Measurements from ENCODE around the gene RFC4.

Gene RFC4

GRCh38 chr3:186783058-186783730 is 23.1 kb downstream of the RFC4 start, which contains the start of gene EIF4A2:
EIF4A2 (plus strand) TSS chr3:186783577; CDS start chr3:186783611, 34 bp downstream.
- no peaks in the 10 kb centered on the region for H3K9me2 ChIP-seq (replicated peaks; ENCODE audit: insufficient read depth, low read length)
- H3K4me2 ChIP-seq (ENCODE audit: low read depth, low read length), result peak within 1 kb of the TSS; percentile 84
- peaks cover 58% of the 10 kb centered on the region for H3K79me2 ChIP-seq (ENCODE audit: low read length)
- peak within 1 kb of the TSS; percentile 89 for H2AFZ ChIP-seq (ENCODE audit: low read length)
- TF ChIP-seq, protein P1, sequence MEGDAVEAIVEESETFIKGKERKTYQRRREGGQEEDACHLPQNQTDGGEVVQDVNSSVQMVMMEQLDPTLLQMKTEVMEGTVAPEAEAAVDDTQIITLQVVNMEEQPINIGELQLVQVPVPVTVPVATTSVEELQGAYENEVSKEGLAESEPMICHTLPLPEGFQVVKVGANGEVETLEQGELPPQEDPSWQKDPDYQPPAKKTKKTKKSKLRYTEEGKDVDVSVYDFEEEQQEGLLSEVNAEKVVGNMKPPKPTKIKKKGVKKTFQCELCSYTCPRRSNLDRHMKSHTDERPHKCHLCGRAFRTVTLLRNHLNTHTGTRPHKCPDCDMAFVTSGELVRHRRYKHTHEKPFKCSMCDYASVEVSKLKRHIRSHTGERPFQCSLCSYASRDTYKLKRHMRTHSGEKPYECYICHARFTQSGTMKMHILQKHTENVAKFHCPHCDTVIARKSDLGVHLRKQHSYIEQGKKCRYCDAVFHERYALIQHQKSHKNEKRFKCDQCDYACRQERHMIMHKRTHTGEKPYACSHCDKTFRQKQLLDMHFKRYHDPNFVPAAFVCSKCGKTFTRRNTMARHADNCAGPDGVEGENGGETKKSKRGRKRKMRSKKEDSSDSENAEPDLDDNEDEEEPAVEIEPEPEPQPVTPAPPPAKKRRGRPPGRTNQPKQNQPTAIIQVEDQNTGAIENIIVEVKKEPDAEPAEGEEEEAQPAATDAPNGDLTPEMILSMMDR (IDR thresholded peaks at IDR 0.05; ENCODE audit: low read length), result no peak
- TF ChIP-seq EZH2phosphoT487 (IDR thresholded peaks at IDR 0.05; ENCODE audit: low read length) (no peak), EZH2 (optimal IDR thresholded peaks at IDR 0.05; ENCODE audit: low read depth, low read length) (no peak)
- DNase-seq, result peak; percentile 97
- peak within 1 kb of the TSS; percentile 98 for H3K4me3 ChIP-seq (ENCODE audit: low read length)
- H3K4me1 ChIP-seq (ENCODE audit: low read length), result peaks cover 23% of the 10 kb centered on the region
- H3K36me3 ChIP-seq (replicated peaks; ENCODE audit: insufficient read depth, low read length), result peaks cover 46% of the 10 kb centered on the region
- H3K9ac ChIP-seq (ENCODE audit: low read length), result peak within 1 kb of the TSS; percentile 96
- no peaks in the 10 kb centered on the region for H3K27me3 ChIP-seq (replicated peaks; ENCODE audit: insufficient read depth, low read length)
- peaks cover 60% of the 10 kb centered on the region for H3F3A ChIP-seq (ENCODE audit: insufficient read depth, low read length)
- peaks cover 43% of the 10 kb centered on the region for H4K20me1 ChIP-seq (ENCODE audit: insufficient read depth, low read length)
- H3K27ac ChIP-seq (ENCODE audit: low read length), result peak within 1 kb of the TSS; percentile 89
- no peaks in the 10 kb centered on the region for H3K9me3 ChIP-seq (replicated peaks; ENCODE audit: insufficient read depth, low read length)

DNA sequence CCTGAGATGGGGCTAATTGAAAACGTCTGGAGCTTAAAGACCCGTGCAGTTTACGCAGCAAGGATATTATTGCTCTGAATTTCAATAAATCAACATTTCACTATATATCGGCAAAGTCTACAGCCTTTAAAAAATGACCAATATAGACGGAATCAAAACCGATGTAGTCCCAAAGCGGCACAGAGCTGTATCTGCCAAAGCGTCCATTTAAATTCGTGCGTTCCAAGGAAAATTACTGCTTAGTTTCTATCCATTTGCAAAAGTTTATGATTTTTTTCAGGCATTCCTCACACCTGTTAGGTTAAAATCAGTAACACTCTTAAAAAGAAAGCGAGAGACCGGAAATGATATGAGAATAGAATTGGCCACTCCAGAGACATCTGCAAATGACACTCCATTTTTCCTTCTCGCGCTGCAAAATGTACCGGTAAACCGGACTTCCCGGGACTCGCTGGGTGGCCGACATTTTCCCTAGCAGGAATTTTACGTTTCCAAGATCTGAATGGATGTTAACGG is 23.7 kb downstream of the RFC4 start:
- H3K9me3 ChIP-seq (replicated peaks; ENCODE audit: insufficient read depth, low read length), result no peaks in the 10 kb centered on the region
- peak overlapping the region; percentile 89 for H2AFZ ChIP-seq (ENCODE audit: low read length)
- peak overlapping the region; percentile 96 for H3K9ac ChIP-seq (ENCODE audit: low read length)
- H3K4me2 ChIP-seq (ENCODE audit: low read depth, low read length), result peak overlapping the region; percentile 84
- H3K4me3 ChIP-seq (ENCODE audit: low read length), result peak overlapping the region; percentile 98
- H3K9me2 ChIP-seq (replicated peaks; ENCODE audit: insufficient read depth, low read length), result no peaks in the 10 kb centered on the region
- H3K36me3 ChIP-seq (replicated peaks; ENCODE audit: insufficient read depth, low read length), result peaks cover 40% of the 10 kb centered on the region
- H4K20me1 ChIP-seq (ENCODE audit: insufficient read depth, low read length), result peaks cover 37% of the 10 kb centered on the region
- peaks cover 19% of the 10 kb centered on the region for H3K4me1 ChIP-seq (ENCODE audit: low read length)
- H3K27me3 ChIP-seq (replicated peaks; ENCODE audit: insufficient read depth, low read length), result no peaks in the 10 kb centered on the region
- peak overlapping the region; percentile 89 for H3K27ac ChIP-seq (ENCODE audit: low read length)
- H3K79me2 ChIP-seq (ENCODE audit: low read length), result peaks cover 52% of the 10 kb centered on the region
- H3F3A ChIP-seq (ENCODE audit: insufficient read depth, low read length), result peaks cover 54% of the 10 kb centered on the region
- DNase-seq, result peak; percentile 68
- TF ChIP-seq EZH2 (optimal IDR thresholded peaks at IDR 0.05; ENCODE audit: low read depth, low read length), result no peak
- TF ChIP-seq EZH2phosphoT487 (IDR thresholded peaks at IDR 0.05; ENCODE audit: low read length), result no peak
- TF ChIP-seq, protein P1 (IDR thresholded peaks at IDR 0.05; ENCODE audit: low read length), result no peak

GRCh38 chr3:186779204-186779603 is 27.1 kb downstream of the RFC4 start:
- H3K4me2 ChIP-seq (ENCODE audit: low read depth, low read length), result no peak overlapping the region
- no peak for DNase-seq
- H4K20me1 ChIP-seq (ENCODE audit: insufficient read depth, low read length), result peaks cover 3% of the 10 kb centered on the region
- no peaks in the 10 kb centered on the region for H3K27me3 ChIP-seq (replicated peaks; ENCODE audit: insufficient read depth, low read length)
- no peak overlapping the region for H3K4me3 ChIP-seq (ENCODE audit: low read length)
- no peak overlapping the region for H3K27ac ChIP-seq (ENCODE audit: low read length)
- H3K9me2 ChIP-seq (replicated peaks; ENCODE audit: insufficient read depth, low read length), result no peaks in the 10 kb centered on the region
- TF ChIP-seq EZH2 (optimal IDR thresholded peaks at IDR 0.05; ENCODE audit: low read depth, low read length), result no peak
- no peak for TF ChIP-seq EZH2phosphoT487 (IDR thresholded peaks at IDR 0.05; ENCODE audit: low read length)
- TF ChIP-seq, protein P1 (IDR thresholded peaks at IDR 0.05; ENCODE audit: low read length), result no peak
- H3K4me1 ChIP-seq (ENCODE audit: low read length), result peaks cover 4% of the 10 kb centered on the region; the same call in 1 of the 2 replicates
- H2AFZ ChIP-seq (ENCODE audit: low read length), result no peak overlapping the region
- no peak overlapping the region for H3K9ac ChIP-seq (ENCODE audit: low read length)
- no peaks in the 10 kb centered on the region for H3K9me3 ChIP-seq (replicated peaks; ENCODE audit: insufficient read depth, low read length)
- peaks cover 20% of the 10 kb centered on the region for H3F3A ChIP-seq (ENCODE audit: insufficient read depth, low read length)
- peaks cover 18% of the 10 kb centered on the region for H3K79me2 ChIP-seq (ENCODE audit: low read length)
- peaks cover 6% of the 10 kb centered on the region for H3K36me3 ChIP-seq (replicated peaks; ENCODE audit: insufficient read depth, low read length)
